Smooth muscle cell (in vitro differentiated cells): ENCODE data around the gene KCTD15. TPM values are rescaled to one million over a fixed set of nuclear protein-coding genes. Genes with fewer than 3 reads are reported as not detected.

Experiments
- DNase-seq: peaks from one replicate; lab custom pipeline; 2025; ENCODE audit not compliant: unreplicated experiment; lab: John Stamatoyannopoulos, UW
- H2AFZ ChIP-seq: fragments of 200-600 bp; sonication (generic); 2 replicates; pipeline ENCODE4 v1.6.0; 2016; ENCODE audit warnings: antibody characterized with exemption, low read depth, mild to moderate bottlenecking
- H3F3A ChIP-seq: fragments of 200-600 bp; sonication (generic); 2 replicates; pipeline ENCODE4 v1.6.0; 2017; ENCODE audit warnings: antibody characterized with exemption, low read depth
- H3K27ac ChIP-seq: fragments of 200-600 bp; sonication (generic); 2 replicates; pipeline ENCODE4 v1.5.1; 2016; ENCODE audit warnings: low read depth, mild to moderate bottlenecking
- H3K27me3 ChIP-seq: fragments of 200-600 bp; sonication (generic); 2 replicates; pipeline ENCODE4 v1.6.1; 2016; ENCODE audit warnings: low read depth, mild to moderate bottlenecking
- H3K36me3 ChIP-seq: fragments of 200-600 bp; sonication (generic); 2 replicates; pipeline ENCODE4 v1.5.1; 2016; ENCODE audit warnings: low read depth
- H3K4me1 ChIP-seq: fragments of 200-600 bp; sonication (generic); 2 replicates; pipeline ENCODE4 v1.5.1; 2016; ENCODE audit warnings: low read depth
- H3K4me2 ChIP-seq: fragments of 200-600 bp; sonication (generic); 2 replicates; pipeline ENCODE4 v1.6.0; 2016; ENCODE audit warnings: mild to moderate bottlenecking
- H3K4me3 ChIP-seq: fragments of 200-600 bp; sonication (generic); 2 replicates; pipeline ENCODE4 v1.5.1; 2016; ENCODE audit warnings: mild to moderate bottlenecking
- H3K79me2 ChIP-seq: fragments of 200-600 bp; sonication (generic); 2 replicates; pipeline ENCODE4 v1.6.0; 2016; ENCODE audit warnings: low read depth, mild to moderate bottlenecking
- H3K9ac ChIP-seq: fragments of 200-600 bp; sonication (generic); 2 replicates; pipeline ENCODE4 v1.6.0; 2016; ENCODE audit warnings: low read depth
- H3K9me3 ChIP-seq: fragments of 200-600 bp; sonication (generic); replicated peaks from 2 replicates; pipeline ENCODE4 v1.5.1; 2016; ENCODE audit warnings: low read depth
- H4K20me1 ChIP-seq: fragments of 200-600 bp; sonication (generic); 2 replicates; pipeline ENCODE4 v1.6.0; 2016; ENCODE audit warnings: low read depth
- WGBS: methylation state at CpG from one replicate; pipeline ENCODE4 v1.1.7; 2016; ENCODE audit warnings: low lambda C conversion rate; 5-methylcytosine and 5-hydroxymethylcytosine counted together
- polyA plus RNA-seq: library from polyadenylated mRNA; unstranded; fragments of >200 nt; fragmentation: Nextera tagmentation; extraction: Ambion mirVana; gene quantifications from 2 replicates; pipeline ENCODE4 v1.2.1, GENCODE V29; 2016
- total RNA-seq: library from RNA; depleted of rRNA; stranded (reverse); fragments of >200 nt; gene quantifications from 2 replicates; pipeline ENCODE4 v1.2.3, GENCODE V29; 2014
- TF ChIP-seq, protein P1 (sequence below): fragments of 200-600 bp; sonication (generic); IDR thresholded peaks from 2 replicates; pipeline ENCODE4 v1.5.1; 2017; ENCODE audit warnings: borderline replicate concordance, mild to moderate bottlenecking, antibody characterized with exemption; ENCODE audit not compliant: insufficient read depth, poor library complexity, severe bottlenecking

The KCTD15 gene
- total and polyA plus RNA-seq, 2 experiments from 2014 or later: 9.6 to 54.3 TPM

DNA sequence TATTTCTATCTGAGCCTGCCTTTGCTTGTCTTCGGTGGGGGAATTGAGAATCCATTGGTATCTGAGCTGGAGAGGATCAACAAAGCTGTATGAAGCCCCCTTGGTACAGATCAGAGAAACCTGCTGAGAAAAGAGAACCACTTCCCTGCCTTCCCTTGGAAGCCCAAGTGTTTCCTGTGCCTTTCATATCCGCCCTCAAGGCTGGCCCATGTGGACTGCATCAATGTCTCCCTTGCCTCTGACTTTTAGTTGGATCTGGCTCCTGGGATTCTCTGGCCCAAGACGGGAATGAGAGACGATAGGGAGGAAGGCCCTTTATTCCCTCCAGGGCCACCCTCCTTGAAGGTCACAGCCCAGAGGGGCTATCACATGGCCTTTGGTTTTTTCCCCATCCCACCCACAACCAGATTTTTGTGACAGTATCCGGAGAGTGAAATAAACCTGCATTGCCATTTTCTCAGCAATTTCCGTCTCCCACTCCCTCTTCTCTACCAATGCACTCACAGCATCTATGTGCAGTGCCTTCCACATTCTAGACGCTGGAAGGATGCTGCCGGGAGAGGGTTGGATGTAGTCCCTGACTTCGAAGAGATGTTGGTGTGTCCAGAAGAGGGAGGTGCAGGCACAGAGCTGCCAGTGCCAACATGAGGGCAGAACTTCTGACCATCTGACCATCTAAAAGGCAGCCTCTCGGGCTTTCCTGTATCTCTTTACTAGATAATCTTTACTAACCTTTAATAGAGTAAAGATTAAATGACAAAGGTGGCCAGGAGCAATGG is 63.8 kb downstream of the KCTD15 start:
- Histone ChIP-seq H3K27ac (no peak overlapping the region), H3K27me3 (no peaks in the 10 kb centered on the region), H3K79me2 (no peaks in the 10 kb centered on the region), H3K4me2 (no peak overlapping the region), H3K36me3 (no peaks in the 10 kb centered on the region), H3F3A (no peaks in the 10 kb centered on the region), H2AFZ (no peak overlapping the region), H3K9me3 (no peaks in the 10 kb centered on the region), H4K20me1 (no peaks in the 10 kb centered on the region), H3K9ac (no peak overlapping the region), H3K4me3 (no peak overlapping the region), H3K4me1 (no peaks in the 10 kb centered on the region)
- DNase-seq: no peak
- TF ChIP-seq, protein P1, sequence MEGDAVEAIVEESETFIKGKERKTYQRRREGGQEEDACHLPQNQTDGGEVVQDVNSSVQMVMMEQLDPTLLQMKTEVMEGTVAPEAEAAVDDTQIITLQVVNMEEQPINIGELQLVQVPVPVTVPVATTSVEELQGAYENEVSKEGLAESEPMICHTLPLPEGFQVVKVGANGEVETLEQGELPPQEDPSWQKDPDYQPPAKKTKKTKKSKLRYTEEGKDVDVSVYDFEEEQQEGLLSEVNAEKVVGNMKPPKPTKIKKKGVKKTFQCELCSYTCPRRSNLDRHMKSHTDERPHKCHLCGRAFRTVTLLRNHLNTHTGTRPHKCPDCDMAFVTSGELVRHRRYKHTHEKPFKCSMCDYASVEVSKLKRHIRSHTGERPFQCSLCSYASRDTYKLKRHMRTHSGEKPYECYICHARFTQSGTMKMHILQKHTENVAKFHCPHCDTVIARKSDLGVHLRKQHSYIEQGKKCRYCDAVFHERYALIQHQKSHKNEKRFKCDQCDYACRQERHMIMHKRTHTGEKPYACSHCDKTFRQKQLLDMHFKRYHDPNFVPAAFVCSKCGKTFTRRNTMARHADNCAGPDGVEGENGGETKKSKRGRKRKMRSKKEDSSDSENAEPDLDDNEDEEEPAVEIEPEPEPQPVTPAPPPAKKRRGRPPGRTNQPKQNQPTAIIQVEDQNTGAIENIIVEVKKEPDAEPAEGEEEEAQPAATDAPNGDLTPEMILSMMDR: no peak
- WGBS: 91% methylated on average over 10 of the region's 10 CpGs

DNA sequence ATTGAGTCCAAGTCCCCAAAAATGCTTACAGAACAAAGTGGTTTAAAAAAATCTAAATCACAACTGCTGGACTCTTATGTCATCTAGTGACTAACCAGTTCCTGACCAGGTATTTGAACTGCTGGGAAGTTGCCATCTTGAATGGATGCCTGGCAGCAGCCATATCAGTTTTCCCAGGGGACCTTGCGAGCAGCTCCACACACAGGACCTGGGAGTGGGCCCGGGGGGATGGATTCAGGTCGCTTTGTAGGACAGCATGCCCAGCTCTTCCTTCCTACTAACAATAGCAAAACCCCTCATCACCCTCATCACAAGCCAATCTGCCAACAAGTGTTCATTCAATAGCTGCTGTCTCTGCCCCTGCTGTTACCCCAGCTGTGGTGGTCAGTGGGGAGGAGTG is 65.3 kb downstream of the KCTD15 start:
- no peaks in the 10 kb centered on the region for H3F3A ChIP-seq
- no peak overlapping the region for H3K4me2 ChIP-seq
- TF ChIP-seq, protein P1: no peak
- no peak overlapping the region for H3K27ac ChIP-seq
- H3K36me3 ChIP-seq: no peaks in the 10 kb centered on the region
- no peak overlapping the region for H3K9ac ChIP-seq
- H3K9me3 ChIP-seq: no peaks in the 10 kb centered on the region
- H4K20me1 ChIP-seq: no peaks in the 10 kb centered on the region
- WGBS: 94% methylated on average over 3 of the region's 3 CpGs
- DNase-seq: no peak
- no peak overlapping the region for H2AFZ ChIP-seq
- no peaks in the 10 kb centered on the region for H3K79me2 ChIP-seq
- H3K4me1 ChIP-seq: no peaks in the 10 kb centered on the region
- H3K4me3 ChIP-seq: no peak overlapping the region
- no peaks in the 10 kb centered on the region for H3K27me3 ChIP-seq

DNA sequence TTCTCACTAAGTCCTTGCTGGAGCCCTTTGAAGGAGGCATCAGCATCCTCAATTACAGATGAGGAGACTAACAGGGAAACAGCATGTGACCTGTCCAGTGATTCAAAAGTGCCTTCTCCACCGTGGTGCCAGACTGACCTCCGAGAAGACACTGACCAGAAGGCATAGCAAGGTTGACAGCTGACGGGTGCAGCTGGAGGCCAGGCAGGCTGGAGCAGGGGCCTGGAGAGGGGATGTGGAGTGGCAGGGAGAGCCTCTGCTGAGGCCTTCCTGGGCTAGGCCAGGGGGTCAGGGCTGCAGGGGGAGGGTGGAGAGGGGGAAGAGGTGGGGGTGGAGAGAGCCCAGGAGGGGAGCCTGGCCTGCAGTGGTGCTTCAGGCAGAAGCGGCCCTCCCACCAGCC is 66.3 kb downstream of the KCTD15 start:
- Histone ChIP-seq H3K4me3 (no peak overlapping the region), H3K27ac (no peak overlapping the region), H3K9me3 (no peaks in the 10 kb centered on the region), H3K27me3 (no peaks in the 10 kb centered on the region), H3K4me2 (no peak overlapping the region), H3F3A (no peaks in the 10 kb centered on the region), H3K36me3 (no peaks in the 10 kb centered on the region), H2AFZ (no peak overlapping the region), H4K20me1 (no peaks in the 10 kb centered on the region), H3K79me2 (no peaks in the 10 kb centered on the region), H3K4me1 (peaks cover 4% of the 10 kb centered on the region), H3K9ac (no peak overlapping the region)
- no peak for DNase-seq
- TF ChIP-seq, protein P1: no peak
- 60% methylated on average over 4 of the region's 4 CpGs for WGBS

GRCh38 chr19:33863436-33863835 is 66.8 kb downstream of the KCTD15 start:
- Histone ChIP-seq H3F3A (no peaks in the 10 kb centered on the region), H3K4me1 (peaks cover 9% of the 10 kb centered on the region), H2AFZ (no peak overlapping the region), H3K9me3 (no peaks in the 10 kb centered on the region), H3K4me3 (no peak overlapping the region), H4K20me1 (no peaks in the 10 kb centered on the region), H3K27ac (no peak overlapping the region), H3K79me2 (no peaks in the 10 kb centered on the region), H3K4me2 (no peak overlapping the region), H3K27me3 (no peaks in the 10 kb centered on the region), H3K36me3 (no peaks in the 10 kb centered on the region), H3K9ac (no peak overlapping the region)
- WGBS: 81% methylated on average over 5 of the region's 5 CpGs
- TF ChIP-seq, protein P1: no peak
- no peak for DNase-seq
